Astrocyte (in vitro differentiated cells and primary cell): Measurements from ENCODE around the gene KLHL14. TPM values are rescaled to one million over a fixed set of nuclear protein-coding genes. Genes with fewer than 3 reads are reported as not detected.

Experiments
- DNase-seq: peaks from one replicate; pipeline ENCODE4 v3.0.0-alpha.2; 2010; ENCODE audit warnings: low read depth
- FAIRE-seq: peaks from 2 replicates; lab custom pipeline; 2011; peaks lifted over from hg19 to GRCh38; lab: Jason Lieb, UNC
- H2AFZ ChIP-seq: 2 replicates; pipeline ENCODE4 v1.6.0; 2012; ENCODE audit warnings: low read depth, low read length, inconsistent platforms
- H3K27ac ChIP-seq: 2 replicates; pipeline ENCODE4 v1.5.1; 2011; ENCODE audit warnings: low read depth, low read length, inconsistent platforms
- H3K27me3 ChIP-seq: 2 replicates; pipeline ENCODE4 v1.6.0; 2011; ENCODE audit warnings: low read length, inconsistent platforms; ENCODE audit not compliant: insufficient read depth
- H3K36me3 ChIP-seq: 2 replicates; pipeline ENCODE4 v1.5.1; 2011; ENCODE audit warnings: low read length, inconsistent platforms; ENCODE audit not compliant: insufficient read depth
- H3K4me1 ChIP-seq: 2 replicates; pipeline ENCODE4 v1.5.1; 2011; ENCODE audit warnings: low read length, inconsistent platforms; ENCODE audit not compliant: insufficient read depth
- H3K4me2 ChIP-seq: 2 replicates; pipeline ENCODE4 v1.6.0; 2012; ENCODE audit warnings: low read length, inconsistent platforms
- H3K4me3 ChIP-seq: 2 replicates; pipeline ENCODE4 v1.5.1; 2011; ENCODE audit warnings: low read depth, mild to moderate bottlenecking, low read length, inconsistent platforms; ENCODE audit not compliant: insufficient read depth
- H3K79me2 ChIP-seq: 2 replicates; pipeline ENCODE4 v1.6.0; 2012; ENCODE audit warnings: mild to moderate bottlenecking, low read length, inconsistent platforms; ENCODE audit not compliant: insufficient read depth
- H3K9ac ChIP-seq: 2 replicates; pipeline ENCODE4 v1.6.0; 2012; ENCODE audit warnings: mild to moderate bottlenecking, low read length, inconsistent platforms
- H3K9me3 ChIP-seq: 2 replicates; pipeline ENCODE4 v1.5.1; 2012; ENCODE audit warnings: low read depth, mild to moderate bottlenecking, low read length, inconsistent platforms; ENCODE audit not compliant: insufficient read depth
- H4K20me1 ChIP-seq: 2 replicates; pipeline ENCODE4 v1.6.0; 2012; ENCODE audit warnings: low read length, inconsistent platforms; ENCODE audit not compliant: insufficient read depth
- H3K27ac Mint-ChIP-seq: one replicate; pipeline ENCODE4 v1.8.0; 2021; ENCODE audit warnings: mild to moderate bottlenecking, mixed read lengths; ENCODE audit not compliant: unreplicated experiment
- H3K27me3 Mint-ChIP-seq: one replicate; pipeline ENCODE4 v1.8.0; 2021; ENCODE audit warnings: low read depth, mixed read lengths; ENCODE audit not compliant: unreplicated experiment
- H3K36me3 Mint-ChIP-seq: one replicate; pipeline ENCODE4 v1.8.0; 2021; ENCODE audit warnings: low read depth, mixed read lengths; ENCODE audit not compliant: unreplicated experiment
- H3K4me1 Mint-ChIP-seq: one replicate; pipeline ENCODE4 v1.8.0; 2021; ENCODE audit warnings: low read depth, mixed read lengths; ENCODE audit not compliant: unreplicated experiment
- H3K4me3 Mint-ChIP-seq: one replicate; pipeline ENCODE4 v1.8.0; 2021; ENCODE audit warnings: mild to moderate bottlenecking, moderate library complexity, mixed read lengths; ENCODE audit not compliant: unreplicated experiment
- H3K9me3 Mint-ChIP-seq: one replicate; pipeline ENCODE4 v1.8.0; 2021; ENCODE audit warnings: mild to moderate bottlenecking, mixed read lengths; ENCODE audit not compliant: unreplicated experiment
- CTCF ChIP-seq: IDR thresholded peaks from 2 replicates; pipeline ENCODE4 v1.5.1; 2011; ENCODE audit warnings: low read depth, mild to moderate bottlenecking, inconsistent platforms, low read length, moderate library complexity; ENCODE audit not compliant: insufficient read depth
- EZH2 ChIP-seq: IDR thresholded peaks from 2 replicates; pipeline ENCODE4 v1.6.1; 2012; ENCODE audit warnings: mild to moderate bottlenecking, low read length, inconsistent platforms; ENCODE audit not compliant: insufficient read depth
- total RNA-seq: library from RNA; stranded (reverse); gene quantifications from 2 replicates; pipeline ENCODE4 v1.2.1, GENCODE V29; 2021

Gene KLHL14
- total RNA-seq, 1 donor from 2014 or later: 0.39 TPM

GRCh38 chr18:32812342-32812741, 39.5 kb upstream of the KLHL14 start:
- peaks cover 2% of the 10 kb centered on the region for H3K27me3 Mint-ChIP-seq
- Histone ChIP-seq H3K9me3 (no peaks in the 10 kb centered on the region), H3K4me3 (no peak overlapping the region), H4K20me1 (no peaks in the 10 kb centered on the region), H2AFZ (no peak overlapping the region), H3K9ac (no peak overlapping the region), H3K4me2 (no peak overlapping the region), H3K36me3 (no peaks in the 10 kb centered on the region), H3K27me3 (no peaks in the 10 kb centered on the region), H3K27ac (no peak overlapping the region), H3K4me1 (no peaks in the 10 kb centered on the region), H3K79me2 (no peaks in the 10 kb centered on the region)
- H3K4me1 Mint-ChIP-seq: no peaks in the 10 kb centered on the region
- no peak overlapping the region for H3K4me3 Mint-ChIP-seq
- no peak for FAIRE-seq
- H3K27ac Mint-ChIP-seq: no peak overlapping the region
- peaks cover 1% of the 10 kb centered on the region for H3K9me3 Mint-ChIP-seq
- no peak for DNase-seq
- H3K36me3 Mint-ChIP-seq: no peaks in the 10 kb centered on the region
- no peak for TF ChIP-seq EZH2
- no peak for TF ChIP-seq CTCF

- Mint-ChIP-seq H3K9me3 (peaks cover 1% of the 10 kb centered on the region), H3K27me3 (peaks cover 2% of the 10 kb centered on the region), H3K27ac (no peak overlapping the region), H3K4me3 (no peak overlapping the region), H3K4me1 (no peaks in the 10 kb centered on the region), H3K36me3 (no peaks in the 10 kb centered on the region)
- no peaks in the 10 kb centered on the region for H3K79me2 ChIP-seq
- FAIRE-seq (no peak), DNase-seq (no peak)
- H3K36me3 ChIP-seq: no peaks in the 10 kb centered on the region
- H3K4me1 ChIP-seq: no peaks in the 10 kb centered on the region
- TF ChIP-seq EZH2 (no peak), CTCF (no peak)
- H4K20me1 ChIP-seq: no peaks in the 10 kb centered on the region
- H3K9ac ChIP-seq: no peak overlapping the region
- no peaks in the 10 kb centered on the region for H3K9me3 ChIP-seq
- no peak overlapping the region for H2AFZ ChIP-seq
- no peak overlapping the region for H3K4me2 ChIP-seq
- H3K27ac ChIP-seq: no peak overlapping the region
- H3K4me3 ChIP-seq: no peak overlapping the region
- H3K27me3 ChIP-seq: no peaks in the 10 kb centered on the region
Measured at GRCh38 chr18:32810314-32810713, 37.5 kb upstream of the KLHL14 start.

GRCh38 chr18:32805354-32805753, 32.5 kb upstream of the KLHL14 start:
- Histone ChIP-seq H3K9ac (no peak overlapping the region), H3K79me2 (no peaks in the 10 kb centered on the region), H3K4me1 (no peaks in the 10 kb centered on the region), H3K27me3 (no peaks in the 10 kb centered on the region), H3K27ac (no peak overlapping the region), H3K36me3 (no peaks in the 10 kb centered on the region), H4K20me1 (no peaks in the 10 kb centered on the region), H2AFZ (no peak overlapping the region), H3K4me3 (no peak overlapping the region), H3K4me2 (no peak overlapping the region), H3K9me3 (no peaks in the 10 kb centered on the region)
- Mint-ChIP-seq H3K4me1 (no peaks in the 10 kb centered on the region), H3K27me3 (no peaks in the 10 kb centered on the region), H3K9me3 (no peaks in the 10 kb centered on the region), H3K4me3 (no peak overlapping the region), H3K27ac (no peak overlapping the region), H3K36me3 (no peaks in the 10 kb centered on the region)
- DNase-seq (no peak), FAIRE-seq (no peak)
- TF ChIP-seq EZH2 (no peak), CTCF (no peak)
